IMR-90 (cell line): Measurements from ENCODE around the gene ACAD11. TPM values are rescaled to one million over a fixed set of nuclear protein-coding genes. Genes with fewer than 3 reads are reported as not detected.

Source experiments
- ATAC-seq: fragments of 200-7000 bp; cut with Tn5 transposase; 2 replicates; pipeline ENCODE4 v1.9.1; 2020; ENCODE audit warnings: low read depth, mild to moderate bottlenecking, moderate library complexity
- BruUV-seq: library from RNA; stranded (reverse); fragments of 400-500 nt; replicated peaks from 2 replicates; lab custom pipeline; 2021; lab: Mats Ljungman, UMichigan
- CTCF ChIA-PET: fragments of 300-600 bp; formaldehyde crosslinking; extraction: SDS; loops from one replicate; lab custom pipeline; 2021; ENCODE audit warnings: antibody characterized with exemption; lab: Yijun Ruan, JAX
- POLR2A ChIA-PET: fragments of 300-600 bp; sonication (Branson Sonifier 250); formaldehyde crosslinking; loops from one replicate; lab custom pipeline; 2022; ENCODE audit warnings: antibody characterized with exemption; ENCODE audit not compliant: unreplicated experiment; lab: Charles Lee
- DNase-seq: peaks from one replicate; pipeline ENCODE4 v3.0.0; 2013
- H2AFZ ChIP-seq: replicated peaks from 2 replicates; pipeline ENCODE3; 2013; ENCODE audit warnings: low read length, mild to moderate bottlenecking; ENCODE audit not compliant: poor library complexity
- H2AK5ac ChIP-seq: 2 replicates; pipeline ENCODE4 v1.6.1; 2013; ENCODE audit warnings: low read depth, low read length, inconsistent platforms
- H2AK9ac ChIP-seq: replicated peaks from 2 replicates; pipeline ENCODE3; 2013; ENCODE audit warnings: mild to moderate bottlenecking, low read depth, low read length, moderate library complexity; ENCODE audit not compliant: poor library complexity
- H2BK120ac ChIP-seq: 2 replicates; pipeline ENCODE4 v1.6.1; 2013; ENCODE audit warnings: low read depth, low read length, inconsistent platforms
- H2BK15ac ChIP-seq: 3 replicates; pipeline ENCODE4 v1.6.1; 2013; ENCODE audit warnings: low read depth, low read length, inconsistent platforms
- H2BK20ac ChIP-seq: 2 replicates; pipeline ENCODE4 v1.6.1; 2013; ENCODE audit warnings: low read depth, mild to moderate bottlenecking, inconsistent platforms, low read length, moderate library complexity
- H2BK5ac ChIP-seq: 2 replicates; pipeline ENCODE4 v1.6.1; 2013; ENCODE audit warnings: mild to moderate bottlenecking, low read depth, low read length, inconsistent platforms; ENCODE audit not compliant: poor library complexity, severe bottlenecking
- H3K14ac ChIP-seq: replicated peaks from 2 replicates; pipeline ENCODE4 v1.6.1; 2013; ENCODE audit warnings: low read depth, low read length, inconsistent platforms
- H3K18ac ChIP-seq: 2 replicates; pipeline ENCODE4 v1.6.1; 2013; ENCODE audit warnings: low read depth, low read length, control low read depth
- H3K23ac ChIP-seq: 2 replicates; pipeline ENCODE4 v1.6.1; 2013; ENCODE audit warnings: low read depth, low read length, inconsistent platforms
- H3K27ac ChIP-seq: 2 replicates; pipeline ENCODE4 v1.5.1; 2013; ENCODE audit warnings: mild to moderate bottlenecking, control low read depth, low read length; ENCODE audit not compliant: insufficient read depth
- H3K27me3 ChIP-seq: 2 replicates; pipeline ENCODE4 v1.6.1; 2013; ENCODE audit warnings: low read length; ENCODE audit not compliant: control insufficient read depth, insufficient read depth
- H3K36me3 ChIP-seq: 2 replicates; pipeline ENCODE4 v1.6.1; 2013; ENCODE audit warnings: low read length, mixed read lengths; ENCODE audit not compliant: control insufficient read depth, insufficient read depth
- H3K4ac ChIP-seq: 2 replicates; pipeline ENCODE4 v1.6.1; 2013; ENCODE audit warnings: low read depth, low read length, inconsistent platforms
- H3K4me1 ChIP-seq: 2 replicates; pipeline ENCODE4 v1.6.1; 2013; ENCODE audit warnings: low read length, mixed read lengths; ENCODE audit not compliant: control insufficient read depth, insufficient read depth
- H3K4me2 ChIP-seq: 2 replicates; pipeline ENCODE4 v1.6.1; 2013; ENCODE audit warnings: low read depth, mild to moderate bottlenecking, control low read depth, low read length, moderate library complexity
- H3K4me3 ChIP-seq: 2 replicates; pipeline ENCODE4 v1.5.1; 2013; ENCODE audit warnings: low read depth, mild to moderate bottlenecking, control low read depth, low read length, moderate library complexity; ENCODE audit not compliant: insufficient read depth
- H3K56ac ChIP-seq: 2 replicates; pipeline ENCODE4 v1.6.1; 2013; ENCODE audit warnings: low read length, inconsistent platforms; ENCODE audit not compliant: insufficient read depth; ENCODE audit errors: extremely low read depth
- H3K79me1 ChIP-seq, 2 experiments: 2 replicates each; pipeline ENCODE4 v1.6.1; 2013; ENCODE audit warnings: low read length in 2 of 2, inconsistent platforms in 1 of 2, low read depth in 1 of 2
- H3K9ac ChIP-seq: 2 replicates; pipeline ENCODE4 v1.6.1; 2013; ENCODE audit warnings: low read depth, low read length, control low read depth
- H3K9me1 ChIP-seq: 2 replicates; pipeline ENCODE4 v1.6.1; 2013; ENCODE audit warnings: low read length, inconsistent platforms; ENCODE audit not compliant: insufficient read depth
- H3K9me3 ChIP-seq: 2 replicates; pipeline ENCODE4 v1.6.1; 2013; ENCODE audit warnings: low read length; ENCODE audit not compliant: control insufficient read depth, insufficient read depth
- H4K20me1 ChIP-seq: 2 replicates; pipeline ENCODE4 v1.6.1; 2013; ENCODE audit warnings: low read length, inconsistent platforms; ENCODE audit not compliant: insufficient read depth
- H4K5ac ChIP-seq: 2 replicates; pipeline ENCODE4 v1.6.1; 2013; ENCODE audit warnings: mild to moderate bottlenecking, low read depth, low read length, control low read depth
- H4K8ac ChIP-seq, 2 experiments: 2 replicates each; pipeline ENCODE4 v1.6.1; 2013; ENCODE audit warnings: low read depth in 2 of 2, low read length in 2 of 2, control low read depth in 1 of 2, inconsistent platforms in 1 of 2
- H4K91ac ChIP-seq: 2 replicates; pipeline ENCODE4 v1.6.1; 2013; ENCODE audit warnings: low read depth, low read length, inconsistent platforms; ENCODE audit not compliant: insufficient read depth
- BHLHE40 ChIP-seq: fragments of 150-350 bp; IDR thresholded peaks from 2 replicates; pipeline ENCODE4 v1.6.1; 2016; ENCODE audit warnings: mild to moderate bottlenecking, low read depth, low read length
- CEBPB ChIP-seq: IDR thresholded peaks from 2 replicates; pipeline ENCODE4 v1.6.1; 2012; ENCODE audit warnings: low read depth, low read length, improper control_type of control experiment
- CTCF ChIP-seq: conservative IDR thresholded peaks from 2 replicates; pipeline ENCODE4 v1.5.1; 2012; ENCODE audit warnings: mild to moderate bottlenecking, low read depth, low read length, improper control_type of control experiment
- ELK1 ChIP-seq: fragments of 150-350 bp; IDR thresholded peaks from 2 replicates; pipeline ENCODE4 v1.6.1; 2016; ENCODE audit warnings: low read depth, mild to moderate bottlenecking, low read length, moderate library complexity, borderline replicate concordance
- FOS ChIP-seq: fragments of 150-350 bp; IDR thresholded peaks from 2 replicates; pipeline ENCODE4 v1.6.1; 2016; ENCODE audit warnings: low read depth, low read length
- MAFK ChIP-seq: IDR thresholded peaks from 2 replicates; pipeline ENCODE4 v1.6.1; 2012; ENCODE audit warnings: low read depth, low read length, improper control_type of control experiment
- MAZ ChIP-seq: IDR thresholded peaks from 2 replicates; pipeline ENCODE4 v1.6.1; 2012; ENCODE audit warnings: low read depth, mild to moderate bottlenecking, low read length, improper control_type of control experiment, moderate library complexity, borderline replicate concordance
- MXI1 ChIP-seq: IDR thresholded peaks from 2 replicates; pipeline ENCODE4 v1.6.1; 2012; ENCODE audit warnings: low read depth, mild to moderate bottlenecking, low read length, moderate library complexity, borderline replicate concordance
- NFE2L2 ChIP-seq: fragments of 150-350 bp; IDR thresholded peaks from 2 replicates; pipeline ENCODE4 v1.6.1; 2016; ENCODE audit warnings: low read depth, mild to moderate bottlenecking, low read length
- POLR2A ChIP-seq: IDR thresholded peaks from 2 replicates; pipeline ENCODE4 v1.6.1; 2012; ENCODE audit warnings: mild to moderate bottlenecking, low read depth, low read length
- RAD21 ChIP-seq: IDR thresholded peaks from 2 replicates; pipeline ENCODE4 v1.6.1; 2012; ENCODE audit warnings: low read length, improper control_type of control experiment
- RCOR1 ChIP-seq: IDR thresholded peaks from 2 replicates; pipeline ENCODE4 v1.6.1; 2012; ENCODE audit warnings: mild to moderate bottlenecking, low read length, improper control_type of control experiment; ENCODE audit not compliant: insufficient replicate concordance
- USF2 ChIP-seq: fragments of 150-350 bp; IDR thresholded peaks from 2 replicates; pipeline ENCODE4 v1.6.1; 2017; ENCODE audit warnings: mild to moderate bottlenecking, antibody characterized with exemption, low read length, low read depth
- WGBS, 2 experiments: methylation state at CpG; one replicate each; pipeline versions ENCODE4 v1.1.5 to v1.1.7; 2013; ENCODE audit warnings: missing lambda C conversion rate in 2 of 2; ENCODE audit not compliant: insufficient read length in 1 of 2; ENCODE audit errors: extremely low coverage in 2 of 2; 5-methylcytosine and 5-hydroxymethylcytosine counted together
- dilution Hi-C: fragments of 300-500 bp; cut with HindIII; formaldehyde crosslinking; loops from one replicate; pipeline ENCODE4 v1.14.3; 2018; ENCODE audit warnings: low sequenced_read_pairs; ENCODE audit not compliant: unreplicated experiment
- in situ Hi-C: fragments of 300-500 bp; cut with MboI; formaldehyde crosslinking; loops from 3 replicates; pipeline ENCODE4 v1.14.3; 2019; ENCODE audit warnings: low sequenced_read_pairs, inconsistent platforms, mixed read lengths
- intact Hi-C: fragments of 100-400 bp; cut with micrococcal nuclease; formaldehyde crosslinking; loops from 2 replicates; pipeline ENCODE4 v1.10.0; 2022
- polyA plus RNA-seq, 3 experiments: library from polyadenylated mRNA; depleted of rRNA; stranded (reverse); fragments of >200 nt; gene quantifications; 2 replicates each; pipeline ENCODE4 v1.2.3, GENCODE V29; 2012; ENCODE audit warnings: low replicate concordance in 1 of 3
- total RNA-seq: library from RNA; depleted of rRNA; stranded (reverse); fragments of >200 nt; gene quantifications from 2 replicates; pipeline ENCODE4 v1.2.3, GENCODE V29; 2012

ACAD11 gene
- total and polyA plus RNA-seq, 2 of the 4 experiments (the other 2 are of a cell fraction) = 16.0 to 18.8 TPM

- ChIA-PET POLR2A (no interaction called here), CTCF (interaction anchor here (1.3 kb wide), 1 partner anchor 12 kb away, joined by 3 read pairs; no protein-coding TSS in a partner anchor)
- Histone ChIP-seq H4K8ac (no peak overlapping the region), H3K4me1 (peaks cover 3% of the 10 kb centered on the region; the same call in 1 of the 2 replicates), H3K23ac (no peak overlapping the region), H2BK15ac (no peak overlapping the region), H3K27me3 (no peaks in the 10 kb centered on the region), H4K91ac (no peak overlapping the region), H3K18ac (no peak overlapping the region), H3K79me1 (peaks cover 11 to 35% of the 10 kb centered on the region in 2 experiments), H3K9me1 (0 out of 2 replicates have a peak, but pooled peaks cover 5% of the 10 kb centered on the region), H3K4me2 (no peak overlapping the region), H3K14ac (no peak overlapping the region), H2BK5ac (no peak overlapping the region), H3K4ac (no peak overlapping the region), H3K9me3 (no peaks in the 10 kb centered on the region), H2BK120ac (no peak overlapping the region), H4K5ac (no peak overlapping the region), H3K36me3 (peaks cover 2% of the 10 kb centered on the region), H3K27ac (no peak overlapping the region), H2AFZ (no peak overlapping the region), H2AK5ac (no peak overlapping the region), H3K4me3 (no peak overlapping the region), H4K20me1 (no peaks in the 10 kb centered on the region), H3K9ac (no peak overlapping the region), H2AK9ac (no peak overlapping the region), H2BK20ac (no peak overlapping the region), H3K56ac (no peak overlapping the region)
- no peak for DNase-seq
- dilution Hi-C loops = no loop called here
- intact Hi-C loops = no loop called here
- BruUV-seq = no TSS peak
- TF ChIP-seq NFE2L2 (no peak), CEBPB (no peak), USF2 (no peak), ELK1 (no peak), FOS (no peak), RCOR1 (no peak), MAFK (no peak), MXI1 (no peak), MAZ (no peak), POLR2A (no peak), RAD21 (no peak), CTCF (no peak), BHLHE40 (no peak)
- no peak for ATAC-seq
- WGBS, 2 experiments = no CpG with 5 or more reads among the region's 2 CpGs
- in situ Hi-C loops = no loop called here
These were observed 5.4 kb downstream of the ACAD11 start for GRCh38 chr3:132654190-132654589.
